ENCODE data around the gene ITIH6.

DNA sequence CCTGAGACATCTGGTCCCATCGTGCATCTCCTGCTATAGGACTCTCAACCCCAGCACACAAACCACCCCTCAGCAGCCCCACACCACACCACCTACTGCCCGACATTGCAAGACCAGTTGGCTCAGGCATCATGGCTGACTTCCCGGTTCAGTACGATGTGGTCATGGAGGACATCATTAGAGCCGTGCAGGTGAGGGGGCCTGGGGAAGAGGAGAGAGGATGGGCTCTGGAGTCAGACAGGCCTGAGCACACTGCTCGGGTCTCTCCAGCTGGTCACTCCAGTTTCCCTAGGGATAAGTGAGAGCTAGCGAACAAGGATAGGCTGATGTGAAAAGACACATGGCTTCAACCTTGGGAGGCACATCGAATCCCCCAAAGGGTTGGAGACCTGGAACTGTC lies 26.7 kb upstream of the ITIH6 start:
- no peak for TF ChIP-seq ZNF138 (tag by site-specific recombination; IDR thresholded peaks at IDR 0.05; ENCODE audit: borderline replicate concordance)
- TF ChIP-seq PRDM1 (tag by site-specific recombination; IDR thresholded peaks at IDR 0.05): no peak
- no peak for TF ChIP-seq BCL11A (tag by site-specific recombination; IDR thresholded peaks at IDR 0.05; ENCODE audit: low read depth)
- TF ChIP-seq ZNF623 (tag by site-specific recombination; IDR thresholded peaks at IDR 0.05): no peak
- TF ChIP-seq, protein P1, sequence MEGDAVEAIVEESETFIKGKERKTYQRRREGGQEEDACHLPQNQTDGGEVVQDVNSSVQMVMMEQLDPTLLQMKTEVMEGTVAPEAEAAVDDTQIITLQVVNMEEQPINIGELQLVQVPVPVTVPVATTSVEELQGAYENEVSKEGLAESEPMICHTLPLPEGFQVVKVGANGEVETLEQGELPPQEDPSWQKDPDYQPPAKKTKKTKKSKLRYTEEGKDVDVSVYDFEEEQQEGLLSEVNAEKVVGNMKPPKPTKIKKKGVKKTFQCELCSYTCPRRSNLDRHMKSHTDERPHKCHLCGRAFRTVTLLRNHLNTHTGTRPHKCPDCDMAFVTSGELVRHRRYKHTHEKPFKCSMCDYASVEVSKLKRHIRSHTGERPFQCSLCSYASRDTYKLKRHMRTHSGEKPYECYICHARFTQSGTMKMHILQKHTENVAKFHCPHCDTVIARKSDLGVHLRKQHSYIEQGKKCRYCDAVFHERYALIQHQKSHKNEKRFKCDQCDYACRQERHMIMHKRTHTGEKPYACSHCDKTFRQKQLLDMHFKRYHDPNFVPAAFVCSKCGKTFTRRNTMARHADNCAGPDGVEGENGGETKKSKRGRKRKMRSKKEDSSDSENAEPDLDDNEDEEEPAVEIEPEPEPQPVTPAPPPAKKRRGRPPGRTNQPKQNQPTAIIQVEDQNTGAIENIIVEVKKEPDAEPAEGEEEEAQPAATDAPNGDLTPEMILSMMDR (tag by site-specific recombination; IDR thresholded peaks at IDR 0.05): no peak

Measured in HEK293 (cell line).